ENCODE data around the gene NEU1. TPM values are rescaled to one million over a fixed set of nuclear protein-coding genes. Genes with fewer than 3 reads are reported as not detected.
"Not testable (repeated sequence)": the region's sequence is repeated elsewhere in the genome, so short reads cannot be mapped to it uniquely, and the experiment has no call there.

NEU1 gene
- polyA plus RNA-seq, 1 of the 3 experiments (the other 2 are of a cell fraction), result 43.0 TPM

- TF ChIP-seq CHD2 (IDR thresholded peaks at IDR 0.05; ENCODE audit: low read length, partially characterized antibody) (no peak), EZH2phosphoT487 (IDR thresholded peaks at IDR 0.05; ENCODE audit: borderline replicate concordance, low read depth) (no peak), CTCF (IDR thresholded peaks at IDR 0.05) (no peak), MAX (IDR thresholded peaks at IDR 0.05; ENCODE audit: low read depth) (no peak)
These were observed 3.9 kb downstream of the NEU1 start (continued) for GRCh38 chr6:31858707-31859106.

GRCh38 chr6:31857774-31858173 is 4.8 kb downstream of the NEU1 start:
- H3K9ac ChIP-seq; H3K9me2 ChIP-seq; DNase-seq; H3K4me3 ChIP-seq (ENCODE audit: low read depth in 2 of 2, low read length in 1 of 2); H3K27ac ChIP-seq (ENCODE audit: low read depth in 2 of 2, low read length in 1 of 2); H3K4me1 ChIP-seq (ENCODE audit: control insufficient read depth in 1 of 2, insufficient read depth in 2 of 2, low read depth in 1 of 2, low read length in 1 of 2); H3K79me2 ChIP-seq (ENCODE audit: insufficient read depth); POLR2A ChIA-PET; H3K4me2 ChIP-seq; H2AFZ ChIP-seq (ENCODE audit: low read depth); H4K20me1 ChIP-seq (ENCODE audit: insufficient read depth); H3F3A ChIP-seq (replicated peaks; ENCODE audit: insufficient read depth); H3K9me3 ChIP-seq; H3K27me3 ChIP-seq (ENCODE audit: insufficient read depth): not testable (repeated sequence)
- CTCF ChIA-PET, result interaction anchor here (1.2 to 1.6 kb wide), 3 partner anchors 31 to 128 kb away, joined by 3 to 5 read pairs (median 4); partner anchors contain the start of gene DDAH2
- WGBS (ENCODE audit: low lambda C conversion rate), result 98% methylated on average over 8 of the region's 8 CpGs
- peaks cover 4 to 11% of the 10 kb centered on the region in 2 experiments for H3K36me3 ChIP-seq (replicated peaks in 1 of 2; ENCODE audit: control insufficient read depth in 1 of 2, insufficient read depth in 2 of 2, low read length in 1 of 2)

GRCh38 chr6:31851980-31852718 is 10.5 kb downstream of the NEU1 start:
- H3K9me3 ChIP-seq; H3K9ac ChIP-seq; H3F3A ChIP-seq (replicated peaks; ENCODE audit: insufficient read depth); CTCF ChIA-PET; H3K9me2 ChIP-seq; H3K27ac ChIP-seq (ENCODE audit: low read depth in 2 of 2, low read length in 1 of 2); H3K4me2 ChIP-seq; H3K4me3 ChIP-seq (ENCODE audit: low read depth in 2 of 2, low read length in 1 of 2); H3K79me2 ChIP-seq (ENCODE audit: insufficient read depth); H4K20me1 ChIP-seq (ENCODE audit: insufficient read depth); H3K36me3 ChIP-seq (replicated peaks in 1 of 2; ENCODE audit: control insufficient read depth in 1 of 2, insufficient read depth in 2 of 2, low read length in 1 of 2); H3K4me1 ChIP-seq (ENCODE audit: control insufficient read depth in 1 of 2, insufficient read depth in 2 of 2, low read depth in 1 of 2, low read length in 1 of 2); H3K27me3 ChIP-seq (ENCODE audit: insufficient read depth); H2AFZ ChIP-seq (ENCODE audit: low read depth): not testable (repeated sequence)
- DNase-seq, result peak; percentile 10
- WGBS (ENCODE audit: low lambda C conversion rate), result 66% methylated on average over 9 of the region's 35 CpGs
- POLR2A ChIA-PET, result interaction anchor here (0.8 kb wide), 1 partner anchor 100 kb away, joined by 3 read pairs; no protein-coding TSS in a partner anchor

GRCh38 chr6:31851485-31851832 is 11.2 kb downstream of the NEU1 start:
- Histone ChIP-seq H3K9ac (no peak overlapping the region), H3K27ac (ENCODE audit: low read depth in 2 of 2, low read length in 1 of 2) (no peak overlapping the region), H3K9me2 (no peaks in the 10 kb centered on the region), H3F3A (replicated peaks; ENCODE audit: insufficient read depth) (peaks cover 5% of the 10 kb centered on the region), H3K4me1 (ENCODE audit: control insufficient read depth in 1 of 2, insufficient read depth in 2 of 2, low read depth in 1 of 2, low read length in 1 of 2) (no peaks in the 10 kb centered on the region), H4K20me1 (ENCODE audit: insufficient read depth) (no peaks in the 10 kb centered on the region), H3K27me3 (ENCODE audit: insufficient read depth) (no peaks in the 10 kb centered on the region), H3K4me3 (ENCODE audit: low read depth in 2 of 2, low read length in 1 of 2) (no peak overlapping the region), H2AFZ (ENCODE audit: low read depth) (no peak overlapping the region; the same call in 1 of the 2 replicates), H3K36me3 (replicated peaks in 1 of 2; ENCODE audit: control insufficient read depth in 1 of 2, insufficient read depth in 2 of 2, low read length in 1 of 2) (no peaks in the 10 kb centered on the region), H3K9me3 (no peaks in the 10 kb centered on the region), H3K4me2 (no peak overlapping the region), H3K79me2 (ENCODE audit: insufficient read depth) (no peaks in the 10 kb centered on the region)
- DNase-seq, result no peak
- TF ChIP-seq MEF2A (IDR thresholded peaks at IDR 0.05; ENCODE audit: borderline replicate concordance, low read depth) (no peak), YY1 (IDR thresholded peaks at IDR 0.05; ENCODE audit: low read depth) (no peak), FOSL2 (IDR thresholded peaks at IDR 0.05; ENCODE audit: borderline replicate concordance, low read depth) (no peak), ELF1 (IDR thresholded peaks at IDR 0.05) (no peak), IRF3 (IDR thresholded peaks at IDR 0.05; ENCODE audit: low read depth, low read length) (no peak)
- CTCF ChIA-PET, result no interaction called here
- 76% methylated on average over 2 of the region's 2 CpGs for WGBS (ENCODE audit: low lambda C conversion rate)
- POLR2A ChIA-PET, result interaction anchor here (0.7 kb wide), 1 partner anchor 15 kb away, joined by 3 read pairs; no protein-coding TSS in a partner anchor
